ENCODE measurements around the gene MCU. TPM values are rescaled to one million over a fixed set of nuclear protein-coding genes. Genes with fewer than 3 reads are reported as not detected.

The MCU gene
- total RNA-seq, 1 experiment from 2014 or later, result 37.2 TPM

DNA sequence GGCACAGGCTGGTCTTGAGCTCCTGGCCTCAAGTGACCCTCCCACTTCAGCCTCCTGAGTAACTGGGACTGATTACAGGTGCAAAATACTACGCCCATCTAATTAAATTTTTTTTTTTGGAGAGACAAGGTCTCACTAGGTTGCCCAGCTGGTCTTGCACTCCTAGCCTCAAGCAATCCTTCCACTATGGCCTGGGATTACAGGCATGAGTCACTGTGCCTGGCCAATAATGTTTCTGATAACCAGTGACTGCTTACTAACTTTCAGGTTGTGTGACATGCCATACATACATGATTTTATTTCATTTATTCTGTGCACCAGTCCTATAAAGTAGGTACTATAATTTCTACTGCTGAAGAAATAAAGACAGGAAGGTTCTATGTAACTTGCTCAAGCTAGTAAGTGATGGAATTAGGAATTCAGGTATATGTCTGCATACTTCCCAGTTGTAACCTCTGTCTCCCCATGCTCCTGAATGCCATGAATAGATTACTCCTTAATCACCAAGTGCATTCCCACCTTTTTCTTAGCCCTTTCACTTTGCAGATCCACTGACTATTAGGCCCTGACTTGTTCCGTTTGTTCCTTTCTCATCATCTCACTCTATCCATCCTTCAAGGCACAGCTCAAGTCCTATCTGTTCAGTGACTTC is 28.1 kb downstream of the MCU start:
- Mint-ChIP-seq H3K36me3 (peaks cover 9% of the 10 kb centered on the region), H3K9me3 (peaks cover 4% of the 10 kb centered on the region; the same call in 1 of the 2 replicates), H3K4me3 (no peak overlapping the region), H3K27me3 (ENCODE audit: low read depth) (no peaks in the 10 kb centered on the region), H3K4me1 (peaks cover 17% of the 10 kb centered on the region), H3K27ac (peak overlapping the region; percentile 67)
- ChIA-PET CTCF (interaction anchor here (1.0 kb wide), 1 partner anchor 114 kb away, joined by 3 read pairs; no protein-coding TSS in a partner anchor), POLR2A (no interaction called here)
- DNase-seq (ENCODE audit: low spot score) (no peak), ATAC-seq (peak; percentile 73)
- TF ChIP-seq TP53 (CRISPR knock-in tag; IDR thresholded peaks at IDR 0.05) (no peak), OVOL2 (CRISPR knock-in tag; IDR thresholded peaks at IDR 0.05; ENCODE audit: borderline replicate concordance) (no peak), STAT6 (CRISPR knock-in tag; conservative IDR thresholded peaks at IDR 0.05; ENCODE audit: low read depth) (no peak), ATF3 (CRISPR knock-in tag; conservative IDR thresholded peaks at IDR 0.05) (no peak), KAT7 (CRISPR knock-in tag; IDR thresholded peaks at IDR 0.05; ENCODE audit: borderline replicate concordance) (no peak), ZNF281 (CRISPR knock-in tag; IDR thresholded peaks at IDR 0.05) (no peak), ZNF121 (CRISPR knock-in tag; IDR thresholded peaks at IDR 0.05) (no peak), USF1 (CRISPR knock-in tag; IDR thresholded peaks at IDR 0.05) (no peak), AR (CRISPR knock-in tag; IDR thresholded peaks at IDR 0.05) (no peak), IRF2 (CRISPR knock-in tag; IDR thresholded peaks at IDR 0.05; ENCODE audit: borderline replicate concordance, low read depth) (no peak), NR1H2 (CRISPR knock-in tag; IDR thresholded peaks at IDR 0.05) (no peak)
- TF ChIP-seq, protein P1, sequence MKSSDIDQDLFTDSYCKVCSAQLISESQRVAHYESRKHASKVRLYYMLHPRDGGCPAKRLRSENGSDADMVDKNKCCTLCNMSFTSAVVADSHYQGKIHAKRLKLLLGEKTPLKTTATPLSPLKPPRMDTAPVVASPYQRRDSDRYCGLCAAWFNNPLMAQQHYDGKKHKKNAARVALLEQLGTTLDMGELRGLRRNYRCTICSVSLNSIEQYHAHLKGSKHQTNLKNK (CRISPR knock-in tag; IDR thresholded peaks at IDR 0.05), result no peak
- TF ChIP-seq, protein P2, sequence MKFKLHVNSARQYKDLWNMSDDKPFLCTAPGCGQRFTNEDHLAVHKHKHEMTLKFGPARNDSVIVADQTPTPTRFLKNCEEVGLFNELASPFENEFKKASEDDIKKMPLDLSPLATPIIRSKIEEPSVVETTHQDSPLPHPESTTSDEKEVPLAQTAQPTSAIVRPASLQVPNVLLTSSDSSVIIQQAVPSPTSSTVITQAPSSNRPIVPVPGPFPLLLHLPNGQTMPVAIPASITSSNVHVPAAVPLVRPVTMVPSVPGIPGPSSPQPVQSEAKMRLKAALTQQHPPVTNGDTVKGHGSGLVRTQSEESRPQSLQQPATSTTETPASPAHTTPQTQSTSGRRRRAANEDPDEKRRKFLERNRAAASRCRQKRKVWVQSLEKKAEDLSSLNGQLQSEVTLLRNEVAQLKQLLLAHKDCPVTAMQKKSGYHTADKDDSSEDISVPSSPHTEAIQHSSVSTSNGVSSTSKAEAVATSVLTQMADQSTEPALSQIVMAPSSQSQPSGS (CRISPR knock-in tag; IDR thresholded peaks at IDR 0.05; ENCODE audit: borderline replicate concordance, low read depth), result no peak
